Measurements from ENCODE around the gene DCP1A. TPM values are rescaled to one million over a fixed set of nuclear protein-coding genes. Genes with fewer than 3 reads are reported as not detected.
"Not testable (repeated sequence)": the region's sequence is repeated elsewhere in the genome, so short reads cannot be mapped to it uniquely, and the experiment has no call there.

Gene DCP1A
- total RNA-seq, 2 donors from 2014 or later = 30.4 to 38.1 TPM

DNA sequence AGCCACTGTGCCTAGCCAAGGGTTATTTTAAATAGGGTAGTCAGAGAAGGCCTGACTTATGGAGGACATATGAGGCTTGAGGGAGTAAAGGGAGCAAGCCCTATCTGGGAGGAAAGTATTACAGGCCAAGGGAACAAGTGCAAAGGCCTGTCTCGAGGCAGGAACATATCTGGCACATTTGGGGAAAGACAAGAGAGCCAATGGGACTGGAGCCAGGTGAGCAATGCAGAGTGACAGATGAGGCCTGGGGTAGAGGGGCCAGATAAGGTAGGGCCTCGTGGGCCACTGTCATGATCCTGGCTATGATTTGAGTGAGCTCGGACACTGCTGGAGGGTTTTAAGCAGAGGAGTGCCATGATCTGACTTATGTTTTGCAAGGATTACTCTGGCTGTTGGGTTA lies 43.8 kb downstream of the DCP1A start:
- Mint-ChIP-seq H3K36me3 (ENCODE audit: low read depth) (peaks cover 67% of the 10 kb centered on the region), H3K4me1 (no peaks in the 10 kb centered on the region), H3K4me3 (no peak overlapping the region), H3K27ac (no peak overlapping the region), H3K9me3 (no peaks in the 10 kb centered on the region), H3K27me3 (no peaks in the 10 kb centered on the region)
- no peak for ATAC-seq (replicated peaks)

DNA sequence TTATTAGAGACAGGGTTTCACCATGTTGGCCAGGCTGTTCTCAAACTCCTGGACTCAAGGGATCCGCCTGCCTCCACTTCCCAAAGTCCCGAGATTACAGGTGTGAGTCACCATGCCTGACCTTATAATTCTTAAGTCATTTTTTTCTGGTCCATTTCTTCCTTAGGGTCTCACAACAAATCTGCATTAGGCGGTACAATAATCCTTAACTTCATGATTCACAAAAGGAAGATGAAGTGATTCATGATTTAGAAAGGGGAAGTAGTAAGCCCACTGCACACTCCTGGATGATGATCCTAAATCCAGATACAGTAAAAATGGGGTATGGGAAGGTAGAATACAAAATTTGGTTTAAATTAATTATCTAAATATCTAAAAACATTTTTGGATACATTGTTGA lies 46.5 kb downstream of the DCP1A start:
- Mint-ChIP-seq H3K27me3 (no peaks in the 10 kb centered on the region), H3K36me3 (ENCODE audit: low read depth) (peaks cover 75% of the 10 kb centered on the region), H3K9me3 (no peaks in the 10 kb centered on the region), H3K27ac (no peak overlapping the region), H3K4me3 (no peak overlapping the region), H3K4me1 (no peaks in the 10 kb centered on the region)
- ATAC-seq (replicated peaks) = no peak

DNA sequence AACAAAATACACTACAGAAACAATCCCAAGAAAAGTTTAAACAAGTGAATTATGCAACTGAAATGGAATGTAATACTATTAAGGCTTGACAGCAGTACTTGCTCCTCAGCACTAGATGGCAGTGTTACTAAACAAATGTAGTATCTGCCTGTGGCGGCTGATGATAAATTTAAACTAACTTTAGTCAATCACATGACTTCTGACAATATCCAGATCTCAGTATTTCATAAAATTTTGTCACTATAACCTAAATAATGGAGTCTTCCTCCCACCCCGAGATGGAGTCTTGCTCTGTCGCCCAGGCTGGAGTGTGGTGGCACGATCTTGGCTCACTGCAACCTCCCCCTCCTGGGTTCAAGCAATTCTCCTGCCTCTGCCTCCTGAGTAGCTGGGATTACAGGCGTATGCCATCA lies 47.7 kb downstream of the DCP1A start:
- peak; percentile 70 for ATAC-seq (replicated peaks)
- H3K27ac Mint-ChIP-seq, H3K9me3 Mint-ChIP-seq, H3K4me1 Mint-ChIP-seq, H3K27me3 Mint-ChIP-seq, H3K4me3 Mint-ChIP-seq: not testable (repeated sequence)
- peaks cover 84% of the 10 kb centered on the region for H3K36me3 Mint-ChIP-seq (ENCODE audit: low read depth)

GRCh38 chr3:53295410-53295809 lies 51.9 kb downstream of the DCP1A start:
- no peak overlapping the region for H3K4me3 Mint-ChIP-seq
- H3K4me1 Mint-ChIP-seq = no peaks in the 10 kb centered on the region
- no peak for ATAC-seq (replicated peaks)

GRCh38 chr3:53293867-53294266 lies 53.5 kb downstream of the DCP1A start:
- Mint-ChIP-seq H3K4me3 (no peak overlapping the region), H3K27me3 (no peaks in the 10 kb centered on the region), H3K27ac (peak overlapping the region; percentile 33), H3K4me1 (no peaks in the 10 kb centered on the region), H3K36me3 (ENCODE audit: low read depth) (peaks cover 74% of the 10 kb centered on the region), H3K9me3 (no peaks in the 10 kb centered on the region)
- ATAC-seq (replicated peaks) = no peak

More at GRCh38 chr3:53295410-53295809, 51.9 kb downstream of the DCP1A start:
- Mint-ChIP-seq H3K9me3 (no peaks in the 10 kb centered on the region), H3K36me3 (ENCODE audit: low read depth) (peaks cover 75% of the 10 kb centered on the region), H3K27me3 (no peaks in the 10 kb centered on the region), H3K27ac (no peak overlapping the region)

DNA sequence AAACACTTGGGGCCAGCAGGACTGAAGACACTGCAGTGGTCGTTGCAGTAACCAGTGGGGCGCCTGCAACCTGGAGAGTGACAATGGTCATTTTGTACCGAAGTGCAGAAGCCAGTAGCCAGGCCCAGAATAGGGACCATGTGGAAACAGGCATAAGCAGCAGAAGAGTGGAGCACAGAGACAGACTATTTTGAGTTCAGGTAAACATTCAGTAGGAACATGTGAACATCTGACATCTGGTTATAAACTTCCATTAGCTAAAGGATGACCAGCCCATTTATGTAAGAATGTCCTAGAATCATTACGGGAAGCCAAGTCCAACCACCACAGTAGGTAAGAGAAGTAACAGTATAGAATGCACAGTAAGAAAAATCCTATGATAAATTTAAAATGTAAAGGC lies 59.1 kb downstream of the DCP1A start:
- ATAC-seq (replicated peaks) = no peak
- H3K9me3 Mint-ChIP-seq = no peaks in the 10 kb centered on the region
- H3K27ac Mint-ChIP-seq = no peak overlapping the region
- no peaks in the 10 kb centered on the region for H3K27me3 Mint-ChIP-seq
- no peaks in the 10 kb centered on the region for H3K4me1 Mint-ChIP-seq
- peaks cover 84% of the 10 kb centered on the region for H3K36me3 Mint-ChIP-seq (ENCODE audit: low read depth)
- no peak overlapping the region for H3K4me3 Mint-ChIP-seq

- H3K4me3 Mint-ChIP-seq = no peak overlapping the region
- H3K4me1 Mint-ChIP-seq = no peaks in the 10 kb centered on the region
- peak overlapping the region; percentile 25 for H3K27ac Mint-ChIP-seq
- H3K27me3 Mint-ChIP-seq = no peaks in the 10 kb centered on the region
- no peaks in the 10 kb centered on the region for H3K9me3 Mint-ChIP-seq
- peaks cover 85% of the 10 kb centered on the region for H3K36me3 Mint-ChIP-seq (ENCODE audit: low read depth)
- peak; percentile 63 for ATAC-seq (replicated peaks)
Observed at GRCh38 chr3:53287131-53287629, 60.2 kb downstream of the DCP1A start.

GRCh38 chr3:53286727-53287126 lies 60.6 kb downstream of the DCP1A start:
- ATAC-seq (replicated peaks) = no peak
- H3K4me1 Mint-ChIP-seq = no peaks in the 10 kb centered on the region
- peaks cover 81% of the 10 kb centered on the region for H3K36me3 Mint-ChIP-seq (ENCODE audit: low read depth)
- no peaks in the 10 kb centered on the region for H3K27me3 Mint-ChIP-seq
- H3K27ac Mint-ChIP-seq = peak overlapping the region; percentile 25
- H3K4me3 Mint-ChIP-seq = no peak overlapping the region
- H3K9me3 Mint-ChIP-seq = no peaks in the 10 kb centered on the region

DNA sequence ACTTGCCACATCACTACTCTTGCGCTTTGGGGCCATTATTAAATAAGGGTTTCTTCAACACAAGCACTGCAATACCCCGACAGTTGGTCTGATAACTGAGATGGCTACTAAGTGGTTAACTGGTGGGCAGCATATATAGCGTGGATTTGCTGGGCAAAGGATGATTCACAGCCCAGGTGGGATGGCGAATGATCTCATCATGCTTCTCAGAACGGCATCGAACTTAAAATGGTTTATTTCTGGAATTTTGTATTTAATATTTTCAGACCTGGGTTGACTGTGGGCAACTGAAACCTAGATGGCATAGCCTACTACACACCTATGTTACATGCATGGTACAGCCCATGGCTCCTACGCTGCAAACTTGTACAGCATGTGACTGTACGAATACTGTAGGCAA lies 64.8 kb downstream of the DCP1A start:
- Mint-ChIP-seq H3K9me3 (no peaks in the 10 kb centered on the region), H3K27ac (no peak overlapping the region), H3K36me3 (ENCODE audit: low read depth) (peaks cover 48% of the 10 kb centered on the region), H3K27me3 (no peaks in the 10 kb centered on the region), H3K4me1 (no peaks in the 10 kb centered on the region), H3K4me3 (no peak overlapping the region)
- ATAC-seq (replicated peaks) = no peak

GRCh38 chr3:53278667-53279066 lies 68.7 kb downstream of the DCP1A start:
- H3K4me3 Mint-ChIP-seq = no peak overlapping the region
- H3K36me3 Mint-ChIP-seq (ENCODE audit: low read depth) = peaks cover 12% of the 10 kb centered on the region
- no peaks in the 10 kb centered on the region for H3K27me3 Mint-ChIP-seq
- H3K4me1 Mint-ChIP-seq = no peaks in the 10 kb centered on the region
- no peak for ATAC-seq (replicated peaks)
- no peaks in the 10 kb centered on the region for H3K9me3 Mint-ChIP-seq
- H3K27ac Mint-ChIP-seq = no peak overlapping the region

DNA sequence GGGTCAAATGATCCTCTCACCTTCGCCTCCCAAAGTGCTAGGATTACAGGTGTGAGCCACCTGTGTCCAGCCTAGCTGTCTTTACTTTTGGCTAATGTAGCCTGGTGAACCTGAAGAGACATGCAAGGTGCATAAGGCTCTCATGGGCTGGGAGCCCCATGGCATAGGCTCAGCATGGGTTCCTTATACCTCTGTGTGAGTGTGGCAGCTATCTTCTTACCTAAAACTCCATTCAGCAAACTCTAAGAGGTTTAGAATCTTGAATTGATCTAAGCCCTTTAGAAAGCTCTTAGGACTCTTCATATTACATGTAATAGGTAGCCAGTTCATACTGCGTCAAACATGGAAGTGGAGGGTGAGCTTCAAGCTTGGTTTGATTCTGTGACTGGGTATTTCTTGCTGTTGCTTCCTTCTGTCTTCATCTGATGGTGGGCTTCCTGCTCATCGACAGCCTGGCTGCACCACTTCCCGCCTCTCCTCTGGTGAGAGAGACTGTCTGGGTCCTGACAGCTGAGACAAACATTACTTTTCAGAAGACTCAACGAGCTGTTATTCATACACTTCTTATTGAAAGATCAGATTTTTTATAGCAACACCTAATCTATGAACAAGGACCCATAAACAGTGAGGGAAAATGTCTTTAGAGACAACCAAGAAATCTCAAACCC lies 72.3 kb downstream of the DCP1A start:
- Mint-ChIP-seq H3K4me1 (no peaks in the 10 kb centered on the region), H3K27ac (no peak overlapping the region), H3K36me3 (ENCODE audit: low read depth) (no peaks in the 10 kb centered on the region), H3K27me3 (no peaks in the 10 kb centered on the region), H3K4me3 (no peak overlapping the region), H3K9me3 (no peaks in the 10 kb centered on the region)
- no peak for ATAC-seq (replicated peaks)

DNA sequence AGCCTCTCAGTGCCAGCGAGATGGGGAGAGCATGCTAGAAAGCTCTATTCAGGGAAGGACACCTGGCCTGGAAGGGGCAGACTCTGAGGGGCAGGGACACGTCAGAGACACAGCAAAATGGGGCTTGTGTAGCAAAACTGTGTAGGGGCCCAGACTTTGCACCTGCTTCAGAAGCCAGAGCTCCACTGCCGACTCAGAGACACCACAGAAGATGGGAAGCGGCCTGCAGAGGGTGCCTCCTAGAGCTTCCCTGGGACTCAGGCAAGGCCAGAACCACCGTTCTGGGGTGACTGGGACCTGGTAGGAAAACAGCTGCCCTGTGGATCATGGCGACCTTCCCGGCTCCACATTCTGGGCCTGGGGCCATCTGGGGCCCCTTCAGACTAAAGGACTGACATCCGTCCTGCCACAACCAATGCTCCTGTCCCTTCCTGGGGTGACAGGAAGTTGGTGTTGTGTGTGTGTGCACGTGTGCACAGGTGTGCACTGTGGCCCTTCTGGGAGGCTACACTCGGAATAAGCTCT lies 74.1 kb downstream of the DCP1A start:
- H3K4me1 Mint-ChIP-seq = no peaks in the 10 kb centered on the region
- H3K27ac Mint-ChIP-seq = no peak overlapping the region
- H3K9me3 Mint-ChIP-seq = no peaks in the 10 kb centered on the region
- H3K4me3 Mint-ChIP-seq = no peak overlapping the region
- ATAC-seq (replicated peaks) = no peak
- no peaks in the 10 kb centered on the region for H3K27me3 Mint-ChIP-seq
- H3K36me3 Mint-ChIP-seq (ENCODE audit: low read depth) = no peaks in the 10 kb centered on the region

GRCh38 chr3:53269888-53270880 lies 77.2 kb downstream of the DCP1A start:
- no peak overlapping the region for H3K27ac Mint-ChIP-seq

GRCh38 chr3:53269193-53269592 lies 78.2 kb downstream of the DCP1A start:
- not testable (repeated sequence) for H3K27ac Mint-ChIP-seq; H3K36me3 Mint-ChIP-seq (ENCODE audit: low read depth); H3K4me1 Mint-ChIP-seq; H3K9me3 Mint-ChIP-seq; H3K4me3 Mint-ChIP-seq; H3K27me3 Mint-ChIP-seq; ATAC-seq (replicated peaks)

More at GRCh38 chr3:53269888-53270880, 77.2 kb downstream of the DCP1A start:
- Mint-ChIP-seq H3K9me3 (no peaks in the 10 kb centered on the region), H3K4me1 (no peaks in the 10 kb centered on the region), H3K36me3 (ENCODE audit: low read depth) (no peaks in the 10 kb centered on the region), H3K4me3 (no peak overlapping the region), H3K27me3 (no peaks in the 10 kb centered on the region)
- peak; percentile 35 for ATAC-seq (replicated peaks)

Measured in activated T-helper 17 cell treated with anti-CD3 and anti-CD28 coated beads, Interleukin-2, amount 50 U/mL, for 72 hours (primary cell).